K562 (cell line): ENCODE measurements around the gene SLC7A1. TPM values are rescaled to one million over a fixed set of nuclear protein-coding genes. Genes with fewer than 3 reads are reported as not detected.

ENCODE experiments used
- ATAC-seq: fragments of 200-7000 bp; cut with Tn5 transposase; 3 replicates; pipeline ENCODE4 v1.9.1; 2020; ENCODE audit warnings: moderate library complexity
- BruUV-seq: library from RNA; stranded (reverse); fragments of 400-500 nt; replicated peaks from 2 replicates; lab custom pipeline; 2021; lab: Mats Ljungman, UMichigan
- CTCF ChIA-PET: fragments of 300-600 bp; formaldehyde crosslinking; extraction: SDS; loops from one replicate; lab custom pipeline; 2021; ENCODE audit warnings: low intra/inter-chr PET ratio; lab: Yijun Ruan, JAX
- POLR2A ChIA-PET: fragments of 300-600, 350-650 bp; sonication (Branson Sonifier 250); formaldehyde crosslinking; extraction: SDS; loops from one replicate; lab custom pipeline; 2021; ENCODE audit warnings: antibody characterized with exemption, inconsistent platforms; lab: Yijun Ruan, JAX
- DNase-seq, 4 experiments: peaks; one replicate each; pipeline versions ENCODE4 v3.0.0 to v3.0.0-alpha.2; 2011 to 2018; ENCODE audit warnings: low spot score in 3 of 4, mixed read lengths in 3 of 4; ENCODE audit errors: extremely low read depth in 1 of 4
- FAIRE-seq: peaks from 2 replicates; lab custom pipeline; 2011; peaks lifted over from hg19 to GRCh38; lab: Jason Lieb, UNC
- H2AFZ ChIP-seq: 2 replicates; pipeline ENCODE4 v1.6.0; 2011; ENCODE audit warnings: low read depth, low read length, control low read depth, inconsistent platforms
- H3K27ac ChIP-seq: fragments of 200-600 bp; 3 replicates; pipeline ENCODE4 v1.8.0; 2011; ENCODE audit warnings: low read depth, mild to moderate bottlenecking, control low read depth, inconsistent platforms, low read length, moderate library complexity, mixed read lengths; ENCODE audit errors: extremely low read depth
- H3K27me3 ChIP-seq, 2 experiments: fragments of 300-600 bp in 1 of 2; 2 replicates in 1 of 2; 3 replicates in 1 of 2; pipeline versions ENCODE4 v1.6.0 to v1.8.0; 2011; ENCODE audit warnings: inconsistent platforms in 2 of 2, low read length in 2 of 2, mild to moderate bottlenecking in 1 of 2, mixed read lengths in 1 of 2, moderate library complexity in 1 of 2; ENCODE audit not compliant: control insufficient read depth in 2 of 2, insufficient read depth in 2 of 2
- H3K36me3 ChIP-seq: fragments of 300-600 bp; 3 replicates; pipeline ENCODE4 v1.8.0; 2011; ENCODE audit warnings: mild to moderate bottlenecking, low read length, inconsistent platforms; ENCODE audit not compliant: control insufficient read depth, insufficient read depth
- H3K4me1 ChIP-seq, 2 experiments: fragments of 200-600 bp in 1 of 2; replicated peaks in 1 of 2; 2 replicates in 1 of 2; 3 replicates in 1 of 2; pipeline versions ENCODE4 v1.5.1 to v1.8.0; 2011; ENCODE audit warnings: inconsistent platforms in 2 of 2, low read length in 2 of 2, mild to moderate bottlenecking in 1 of 2, mixed read lengths in 1 of 2, moderate library complexity in 1 of 2; ENCODE audit not compliant: control insufficient read depth in 2 of 2, insufficient read depth in 2 of 2
- H3K4me2 ChIP-seq: 2 replicates; pipeline ENCODE4 v1.6.1; 2011; ENCODE audit warnings: low read length, control low read depth, inconsistent platforms, mixed read lengths; ENCODE audit not compliant: insufficient read depth
- H3K4me3 ChIP-seq: fragments of 200-600 bp; sonication (generic), shearing (Covaris generic); 2 replicates; pipeline ENCODE4 v1.5.1; 2016; ENCODE audit warnings: control low read depth, inconsistent platforms
- H3K79me2 ChIP-seq: fragments of 200-600 bp; 3 replicates; pipeline ENCODE4 v1.8.0; 2011; ENCODE audit warnings: low read length, inconsistent platforms; ENCODE audit not compliant: control insufficient read depth, insufficient read depth
- H3K9ac ChIP-seq, 2 experiments: 2 replicates each; pipeline versions ENCODE4 v1.6.0 to v1.6.1; 2011; ENCODE audit warnings: low read depth in 2 of 2, low read length in 2 of 2, control low read depth in 1 of 2, inconsistent platforms in 1 of 2, mild to moderate bottlenecking in 1 of 2, mixed read lengths in 1 of 2; ENCODE audit not compliant: insufficient read depth in 1 of 2
- H3K9me1 ChIP-seq: one replicate; pipeline ENCODE4 v1.6.0; 2011; ENCODE audit warnings: inconsistent platforms, mild to moderate bottlenecking, low read length, moderate library complexity; ENCODE audit not compliant: control insufficient read depth, insufficient read depth
- H3K9me3 ChIP-seq: replicated peaks from 2 replicates; pipeline ENCODE4 v1.5.1; 2011; ENCODE audit warnings: low read depth, low read length, inconsistent platforms; ENCODE audit not compliant: control insufficient read depth, insufficient read depth
- H4K20me1 ChIP-seq: replicated peaks from 2 replicates; pipeline ENCODE4 v1.6.1; 2011; ENCODE audit warnings: low read length, inconsistent platforms, mixed read lengths; ENCODE audit not compliant: control insufficient read depth, insufficient read depth
- FOXJ2 ChIP-seq: fragments of 200-800 bp; sonication (Bioruptor generic); IDR thresholded peaks from 2 replicates; pipeline ENCODE4 v1.6.1; 2016; ENCODE audit warnings: missing genetic modification characterization, missing compliant biosample characterization
- HCFC1 ChIP-seq: IDR thresholded peaks from 2 replicates; pipeline ENCODE4 v1.6.1; 2012; ENCODE audit warnings: low read depth, low read length, improper control_type of control experiment
- JUN ChIP-seq, 2 experiments: sonication (generic) in 1 of 2; formaldehyde crosslinking in 1 of 2; IDR thresholded peaks; 2 replicates each; pipeline versions ENCODE4 v1.6.1 to v1.8.0; 2012 to 2022; ENCODE audit warnings: borderline replicate concordance in 2 of 2, mild to moderate bottlenecking in 2 of 2, improper control_type of control experiment in 1 of 2, low read depth in 1 of 2, low read length in 1 of 2, missing genetic modification reagents in 1 of 2
- NRF1 ChIP-seq, 2 experiments: fragments of 450-650 bp; IDR thresholded peaks in 1 of 2; conservative IDR thresholded peaks in 1 of 2; 2 replicates each; pipeline ENCODE4 v1.6.1; 2014; ENCODE audit warnings: mild to moderate bottlenecking in 2 of 2
- POLR2H ChIP-seq: IDR thresholded peaks from 2 replicates; pipeline ENCODE4 v1.6.1; 2016; ENCODE audit warnings: missing genetic modification characterization, low read depth, mild to moderate bottlenecking, control low read depth, missing compliant biosample characterization, moderate library complexity
- TAF7 ChIP-seq: fragments of 450-650 bp; IDR thresholded peaks from 2 replicates; pipeline ENCODE4 v1.6.1; 2016; ENCODE audit warnings: missing genetic modification characterization, missing compliant biosample characterization
- ZC3H8 ChIP-seq: fragments of 450-650 bp; IDR thresholded peaks from 2 replicates; pipeline ENCODE4 v1.6.1; 2017
- WGBS: fragments of 100-300 bp; shearing (Covaris generic); methylation state at CpG from one replicate; pipeline ENCODE4 v1.1.6; 2016; ENCODE audit warnings: low coverage, mixed read lengths; ENCODE audit not compliant: insufficient coverage; ENCODE audit errors: missing lambda C conversion rate; 5-methylcytosine and 5-hydroxymethylcytosine counted together
- in situ Hi-C: fragments of 300-500 bp; cut with MboI; formaldehyde crosslinking; loops from 4 replicates; pipeline ENCODE4 v1.15.0; 2018; ENCODE audit warnings: inconsistent platforms, mixed read lengths
- intact Hi-C: fragments of 100-400 bp; cut with micrococcal nuclease; formaldehyde crosslinking; loops from 2 replicates; pipeline ENCODE4 v1.14.2; 2022
- polyA plus RNA-seq, 8 experiments: library from polyadenylated mRNA; depleted of rRNA in 4 of 8; stranded (reverse) in 5 of 8; unstranded in 3 of 8; fragments of >200 nt; fragmentation: Nextera tagmentation in 2 of 8; fragmentation: Illumina TruSeq in 1 of 8; extraction: Ambion mirVana in 2 of 8; extraction: Trizol in 1 of 8; gene quantifications; 2 replicates each; pipeline versions ENCODE4 v1.2.1 to v1.2.3, GENCODE V29; 2011 to 2014; ENCODE audit warnings: inconsistent platforms in 1 of 8, missing spikeins in 1 of 8
- total RNA-seq, 7 experiments: library from RNA; depleted of rRNA in 6 of 7; stranded (reverse); fragments of >200 nt in 6 of 7; fragmentation: Illumina TruSeq in 2 of 7; extraction: Trizol in 2 of 7; gene quantifications; 2 replicates each; pipeline versions ENCODE4 v1.2.1 to v1.2.3, GENCODE V29; 2011 to 2021; ENCODE audit warnings: low replicate concordance in 1 of 7
- TF ChIP-seq, protein P1 (sequence below): fragments of 450-650 bp; formaldehyde crosslinking; conservative IDR thresholded peaks from 2 replicates; pipeline ENCODE4 v1.4.0; 2022; ENCODE audit warnings: mild to moderate bottlenecking, missing genetic modification characterization
- TF ChIP-seq, protein P2 (sequence below): sonication (generic); formaldehyde crosslinking; IDR thresholded peaks from 2 replicates; pipeline ENCODE4 v1.8.0; 2022; ENCODE audit warnings: mild to moderate bottlenecking, missing genetic modification reagents

SLC7A1 gene
- total and polyA plus RNA-seq, 9 of the 15 experiments (the other 6 are each of a cell fraction or from before 2014, with no cell fraction given): 3.3 to 69.7 (median 10.8) TPM

DNA sequence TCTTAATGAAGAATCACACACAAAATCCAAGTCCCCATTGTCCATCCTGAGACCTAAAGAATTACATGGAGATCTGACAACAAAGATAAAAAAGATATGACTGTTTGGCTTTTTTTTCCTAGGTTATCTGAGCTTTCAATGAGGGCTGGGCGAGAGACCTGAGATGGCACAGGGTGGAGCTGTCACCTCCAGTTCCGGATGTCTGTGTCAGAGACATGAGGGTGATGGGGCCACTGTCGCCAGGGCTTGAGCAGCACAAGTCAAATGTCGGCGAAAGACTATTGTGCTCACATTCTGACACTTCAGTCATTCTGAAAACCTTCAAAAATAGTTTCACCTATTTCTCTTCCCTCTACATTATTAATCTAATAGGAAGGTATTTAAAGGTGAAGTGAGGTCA, 65.7 kb downstream of the SLC7A1 start (continued):
- TF ChIP-seq FOXJ2 (tag): no peak
- no peak for TF ChIP-seq HCFC1
- no peak for TF ChIP-seq NRF1 (conservative IDR thresholded peaks at IDR 0.05 in 1 of 2, IDR thresholded peaks at IDR 0.05 in 1 of 2)
- TF ChIP-seq, protein P1, sequence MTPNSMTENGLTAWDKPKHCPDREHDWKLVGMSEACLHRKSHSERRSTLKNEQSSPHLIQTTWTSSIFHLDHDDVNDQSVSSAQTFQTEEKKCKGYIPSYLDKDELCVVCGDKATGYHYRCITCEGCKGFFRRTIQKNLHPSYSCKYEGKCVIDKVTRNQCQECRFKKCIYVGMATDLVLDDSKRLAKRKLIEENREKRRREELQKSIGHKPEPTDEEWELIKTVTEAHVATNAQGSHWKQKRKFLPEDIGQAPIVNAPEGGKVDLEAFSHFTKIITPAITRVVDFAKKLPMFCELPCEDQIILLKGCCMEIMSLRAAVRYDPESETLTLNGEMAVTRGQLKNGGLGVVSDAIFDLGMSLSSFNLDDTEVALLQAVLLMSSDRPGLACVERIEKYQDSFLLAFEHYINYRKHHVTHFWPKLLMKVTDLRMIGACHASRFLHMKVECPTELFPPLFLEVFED: no peak
- no peak for TF ChIP-seq TAF7 (tag)
- TF ChIP-seq JUN (IDR thresholded peaks at IDR 0.05; ENCODE audit: borderline replicate concordance, low read depth, low read length): no peak
- no peak for TF ChIP-seq JUN (CRISPR knock-in tag; IDR thresholded peaks at IDR 0.05; ENCODE audit: borderline replicate concordance)
- no peak for TF ChIP-seq ZC3H8
- TF ChIP-seq, protein P2, sequence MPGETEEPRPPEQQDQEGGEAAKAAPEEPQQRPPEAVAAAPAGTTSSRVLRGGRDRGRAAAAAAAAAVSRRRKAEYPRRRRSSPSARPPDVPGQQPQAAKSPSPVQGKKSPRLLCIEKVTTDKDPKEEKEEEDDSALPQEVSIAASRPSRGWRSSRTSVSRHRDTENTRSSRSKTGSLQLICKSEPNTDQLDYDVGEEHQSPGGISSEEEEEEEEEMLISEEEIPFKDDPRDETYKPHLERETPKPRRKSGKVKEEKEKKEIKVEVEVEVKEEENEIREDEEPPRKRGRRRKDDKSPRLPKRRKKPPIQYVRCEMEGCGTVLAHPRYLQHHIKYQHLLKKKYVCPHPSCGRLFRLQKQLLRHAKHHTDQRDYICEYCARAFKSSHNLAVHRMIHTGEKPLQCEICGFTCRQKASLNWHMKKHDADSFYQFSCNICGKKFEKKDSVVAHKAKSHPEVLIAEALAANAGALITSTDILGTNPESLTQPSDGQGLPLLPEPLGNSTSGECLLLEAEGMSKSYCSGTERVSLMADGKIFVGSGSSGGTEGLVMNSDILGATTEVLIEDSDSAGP (CRISPR knock-in tag): no peak

DNA sequence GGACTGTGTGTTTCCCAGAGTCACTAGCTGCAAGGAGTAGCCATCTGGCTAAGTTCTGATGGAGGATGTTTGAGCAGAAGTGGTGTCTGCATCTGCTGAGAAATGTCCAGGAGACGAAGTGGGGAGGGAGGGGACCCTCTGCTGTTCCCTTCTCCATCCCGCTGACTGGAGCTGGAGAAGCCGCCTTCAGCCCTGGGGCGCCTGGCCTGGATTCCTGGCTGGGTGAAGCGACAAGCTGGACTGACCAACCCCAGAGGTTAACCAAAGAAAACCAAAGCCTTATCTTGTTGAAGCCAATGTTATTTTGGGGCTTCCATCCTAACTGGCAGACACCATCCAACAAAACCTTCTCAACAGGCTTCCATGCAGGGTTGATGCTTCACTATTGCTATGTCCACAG, 67.6 kb downstream of the SLC7A1 start:
- Histone ChIP-seq H3K9ac (no peak overlapping the region), H3K79me2 (no peaks in the 10 kb centered on the region), H3K4me3 (no peak overlapping the region), H3K9me1 (no peaks in the 10 kb centered on the region), H3K9me3 (no peaks in the 10 kb centered on the region), H3K27me3 (no peaks in the 10 kb centered on the region), H4K20me1 (no peaks in the 10 kb centered on the region), H3K4me1 (no peaks in the 10 kb centered on the region), H3K27ac (no peak overlapping the region), H2AFZ (no peak overlapping the region), H3K36me3 (peaks cover 65% of the 10 kb centered on the region; the same call in 2 of the 3 replicates), H3K4me2 (no peak overlapping the region)
- no TSS peak for BruUV-seq
- DNase-seq (no peak), FAIRE-seq (no peak), ATAC-seq (no peak)
- ChIA-PET CTCF (no interaction called here), POLR2A (no interaction called here)
- WGBS: 100% methylated on average over 1 of the region's 5 CpGs
- in situ Hi-C loops (no loop called here), intact Hi-C loops (no loop called here)
- TF ChIP-seq POLR2H (tag): no peak
